Subcutaneous adipose tissue (tissue), 4 donors: ENCODE results near the gene CCDC18. TPM values are rescaled to one million over a fixed set of nuclear protein-coding genes. Genes with fewer than 3 reads are reported as not detected.

Experiments
- total RNA-seq, 4 donors: library from RNA; depleted of rRNA; stranded (reverse); fragments of >200 nt; gene quantifications; one replicate each; pipeline ENCODE4 v1.1.0, GENCODE V29; 2016
- TF ChIP-seq, protein P1 (sequence below): fragments of 450-650 bp; IDR thresholded peaks from one replicate; pipeline ENCODE4 v1.5.1; 2016; ENCODE audit warnings: low read depth, mild to moderate bottlenecking, control low read depth, antibody characterized with exemption, moderate library complexity

Gene CCDC18
- total RNA-seq, 4 donors from 2014 or later, result 11.7 to 18.5 (median 14.2) TPM

- TF ChIP-seq, protein P1, sequence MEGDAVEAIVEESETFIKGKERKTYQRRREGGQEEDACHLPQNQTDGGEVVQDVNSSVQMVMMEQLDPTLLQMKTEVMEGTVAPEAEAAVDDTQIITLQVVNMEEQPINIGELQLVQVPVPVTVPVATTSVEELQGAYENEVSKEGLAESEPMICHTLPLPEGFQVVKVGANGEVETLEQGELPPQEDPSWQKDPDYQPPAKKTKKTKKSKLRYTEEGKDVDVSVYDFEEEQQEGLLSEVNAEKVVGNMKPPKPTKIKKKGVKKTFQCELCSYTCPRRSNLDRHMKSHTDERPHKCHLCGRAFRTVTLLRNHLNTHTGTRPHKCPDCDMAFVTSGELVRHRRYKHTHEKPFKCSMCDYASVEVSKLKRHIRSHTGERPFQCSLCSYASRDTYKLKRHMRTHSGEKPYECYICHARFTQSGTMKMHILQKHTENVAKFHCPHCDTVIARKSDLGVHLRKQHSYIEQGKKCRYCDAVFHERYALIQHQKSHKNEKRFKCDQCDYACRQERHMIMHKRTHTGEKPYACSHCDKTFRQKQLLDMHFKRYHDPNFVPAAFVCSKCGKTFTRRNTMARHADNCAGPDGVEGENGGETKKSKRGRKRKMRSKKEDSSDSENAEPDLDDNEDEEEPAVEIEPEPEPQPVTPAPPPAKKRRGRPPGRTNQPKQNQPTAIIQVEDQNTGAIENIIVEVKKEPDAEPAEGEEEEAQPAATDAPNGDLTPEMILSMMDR, result no peak
These were observed 72.1 kb downstream of the CCDC18 start for GRCh38 chr1:93252598-93252997.

DNA sequence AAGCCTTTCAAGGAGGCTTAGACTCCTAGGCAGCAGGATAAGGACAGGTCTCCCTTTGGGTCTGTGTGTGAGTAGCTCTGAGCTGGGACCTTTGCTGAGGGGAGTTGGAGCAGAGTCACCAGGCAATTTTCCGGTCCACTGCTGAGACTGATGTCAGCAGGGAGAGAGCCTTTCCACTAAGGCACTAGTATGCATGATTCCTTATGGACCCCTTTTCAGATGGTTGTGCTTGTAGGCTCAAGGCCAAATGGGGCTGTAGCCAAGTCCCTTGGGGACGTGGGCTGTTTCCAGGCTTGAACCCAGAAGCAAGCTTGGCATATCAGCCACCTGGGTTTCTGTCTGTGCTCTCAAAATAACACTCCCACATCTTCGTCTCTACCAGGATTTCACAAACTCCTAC is 73.0 kb downstream of the CCDC18 start:
- TF ChIP-seq, protein P1, result no peak

GRCh38 chr1:93255222-93256079 is 74.9 kb downstream of the CCDC18 start:
- TF ChIP-seq, protein P1, result no peak

DNA sequence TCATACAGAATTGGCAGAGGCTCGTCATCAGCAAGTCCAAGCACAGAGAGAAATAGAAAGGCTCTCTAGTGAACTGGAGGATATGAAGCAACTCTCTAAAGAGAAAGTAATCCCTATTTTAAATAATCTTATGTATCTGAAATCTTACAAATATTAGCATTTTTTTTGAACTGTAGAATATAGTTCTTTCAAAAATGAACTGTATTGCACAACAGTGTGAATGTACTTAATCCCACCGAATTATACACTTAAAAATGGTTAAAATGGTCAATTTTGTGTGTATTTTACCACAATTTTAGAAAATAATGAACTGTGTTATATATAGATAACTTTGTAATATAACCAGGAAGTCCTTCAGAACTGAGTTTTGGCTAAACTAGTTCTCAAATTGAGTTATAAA is 75.9 kb downstream of the CCDC18 start:
- TF ChIP-seq, protein P1, result no peak

GRCh38 chr1:93257889-93258288 is 77.4 kb downstream of the CCDC18 start:
- TF ChIP-seq, protein P1, result no peak

GRCh38 chr1:93262645-93263044 is 82.1 kb downstream of the CCDC18 start:
- TF ChIP-seq, protein P1, result no peak

GRCh38 chr1:93275634-93276295 is 95.2 kb downstream of the CCDC18 start:
- TF ChIP-seq, protein P1, result no peak
